HG02885 (cell line): ENCODE data around the gene EPS8L2.

Experiments used
- ATAC-seq: cut with Tn5 transposase; IDR thresholded peaks from one replicate; pipeline ENCODE4 v1.9.1; 2021; ENCODE audit warnings: mild to moderate bottlenecking; ENCODE audit not compliant: unreplicated experiment, poor library complexity

Gene EPS8L2

GRCh38 chr11:702462-703461, 3.3 kb upstream of the EPS8L2 start:
- no peak for ATAC-seq

GRCh38 chr11:703506-703905, 2.5 kb upstream of the EPS8L2 start:
- ATAC-seq = no peak

GRCh38 chr11:704228-704674, 1.8 kb upstream of the EPS8L2 start:
- no peak for ATAC-seq

GRCh38 chr11:704781-705645, 1.0 kb upstream of the EPS8L2 start:
- ATAC-seq = no peak

GRCh38 chr11:706439-706956, 467 bp downstream of the EPS8L2 start:
- no peak for ATAC-seq

- no peak for ATAC-seq
Measured at GRCh38 chr11:706957-707816, 1.2 kb downstream of the EPS8L2 start.

GRCh38 chr11:707817-708420, 1.9 kb downstream of the EPS8L2 start:
- no peak for ATAC-seq

GRCh38 chr11:708511-708910, 2.5 kb downstream of the EPS8L2 start:
- ATAC-seq = no peak

- ATAC-seq = no peak
Measured at GRCh38 chr11:709109-709997, 3.3 kb downstream of the EPS8L2 start.

- no peak for ATAC-seq
Measured at GRCh38 chr11:714436-714835, 8.4 kb downstream of the EPS8L2 start.

- ATAC-seq = no peak
Measured at GRCh38 chr11:719214-720016, 13.4 kb downstream of the EPS8L2 start.

- no peak for ATAC-seq
Measured at GRCh38 chr11:720017-720641, 14.1 kb downstream of the EPS8L2 start.

- no peak for ATAC-seq
Measured at GRCh38 chr11:720642-721246, 14.7 kb downstream of the EPS8L2 start.

- no peak for ATAC-seq
Measured at GRCh38 chr11:721247-721740, 15.3 kb downstream of the EPS8L2 start.

- ATAC-seq = no peak
Measured at GRCh38 chr11:721741-722345, 15.8 kb downstream of the EPS8L2 start.

- no peak for ATAC-seq
Measured at GRCh38 chr11:722346-722811, 16.3 kb downstream of the EPS8L2 start.
